ENCODE results near the gene TSPAN1.

GRCh38 chr1:46192171-46192570 is 17.3 kb downstream of the TSPAN1 start:
- TF ChIP-seq GATA3 (IDR thresholded peaks at IDR 0.05; ENCODE audit: low read depth, low read length), result no peak
- TF ChIP-seq GATA2 (IDR thresholded peaks at IDR 0.05; ENCODE audit: low read depth, low read length), result no peak

All from SH-SY5Y (cell line).